ENCODE data around the gene ZNF491. TPM values are rescaled to one million over a fixed set of nuclear protein-coding genes. Genes with fewer than 3 reads are reported as not detected.
"Not testable (repeated sequence)": the region's sequence is repeated elsewhere in the genome, so short reads cannot be mapped to it uniquely, and the experiment has no call there.

ZNF491 gene
- total RNA-seq, 8 experiments from 2014 or later, result 0.87 to 8.6 (median 5.7) TPM

GRCh38 chr19:11821474-11822109 lies 23.3 kb downstream of the ZNF491 start:
- Histone ChIP-seq H3K4me3 (no peak overlapping the region), H3K27ac (no peak overlapping the region), H3K4me1 (replicated peaks in 1 of 2) (no peaks in the 10 kb centered on the region)
- in situ Hi-C loops (cut with MboI; ENCODE audit: low pct_unique_long_range_greater_than_20kb in 2 of 9, low sequenced_read_pairs in 9 of 9, unreplicated experiment in 9 of 9), result no loop called here
- peak in 5 of 8 experiments; percentile 54 to 98 (median 82) for ATAC-seq (replicated peaks in 6 of 8)
- 58 to 100% (median 100%) methylated on average over 1 to 2 of the region's 5 CpGs; no CpG with 5 or more reads in 4 of the 10 experiments for WGBS, 10 experiments

GRCh38 chr19:11828957-11829876 lies 30.9 kb downstream of the ZNF491 start:
- H3K27ac ChIP-seq; in situ Hi-C loops (cut with MboI; ENCODE audit: low pct_unique_long_range_greater_than_20kb in 2 of 9, low sequenced_read_pairs in 9 of 9, unreplicated experiment in 9 of 9); H3K4me3 ChIP-seq; ATAC-seq (replicated peaks in 6 of 8); H3K4me1 ChIP-seq (replicated peaks in 1 of 2): not testable (repeated sequence)
- WGBS, 10 experiments, result 86 to 100% (median 93%) methylated on average over 1 to 5 of the region's 7 CpGs; no CpG with 5 or more reads in 3 of the 10 experiments

- no peaks in the 10 kb centered on the region for H3K4me1 ChIP-seq (replicated peaks in 1 of 2)
- no peak overlapping the region for H3K4me3 ChIP-seq
- in situ Hi-C loops (cut with MboI; ENCODE audit: low pct_unique_long_range_greater_than_20kb in 2 of 9, low sequenced_read_pairs in 9 of 9, unreplicated experiment in 9 of 9), result no loop called here
- ATAC-seq (replicated peaks in 6 of 8), result no peak
- no peak overlapping the region for H3K27ac ChIP-seq
- 89 to 100% (median 92%) methylated on average over 1 to 7 of the region's 8 CpGs; no CpG with 5 or more reads in 1 of the 10 experiments for WGBS, 10 experiments
Observed at GRCh38 chr19:11832253-11832912, 34.1 kb downstream of the ZNF491 start.

GRCh38 chr19:11833541-11833940 lies 35.2 kb downstream of the ZNF491 start:
- no peak for ATAC-seq (replicated peaks in 6 of 8)
- in situ Hi-C loops (cut with MboI; ENCODE audit: low pct_unique_long_range_greater_than_20kb in 2 of 9, low sequenced_read_pairs in 9 of 9, unreplicated experiment in 9 of 9), result no loop called here
- 84 to 100% (median 100%) methylated on average over 1 to 2 of the region's 2 CpGs; no CpG with 5 or more reads in 5 of the 10 experiments for WGBS, 10 experiments

GRCh38 chr19:11835626-11836066 lies 37.3 kb downstream of the ZNF491 start:
- WGBS, 10 experiments, result 40 to 100% (median 89%) methylated on average over 1 to 2 of the region's 2 CpGs; no CpG with 5 or more reads in 4 of the 10 experiments
- H3K4me1 ChIP-seq (replicated peaks in 1 of 2); H3K27ac ChIP-seq; in situ Hi-C loops (cut with MboI; ENCODE audit: low pct_unique_long_range_greater_than_20kb in 2 of 9, low sequenced_read_pairs in 9 of 9, unreplicated experiment in 9 of 9); H3K4me3 ChIP-seq: not testable (repeated sequence)
- peak in 2 of 8 experiments; percentile 99 to 100 for ATAC-seq (replicated peaks in 6 of 8)

More at GRCh38 chr19:11833541-11833940, 35.2 kb downstream of the ZNF491 start:
- Histone ChIP-seq H3K27ac (no peak overlapping the region), H3K4me3 (no peak overlapping the region), H3K4me1 (replicated peaks in 1 of 2) (no peaks in the 10 kb centered on the region)

- Histone ChIP-seq H3K4me3 (no peak overlapping the region), H3K4me1 (replicated peaks in 1 of 2) (peaks cover 3 to 7% of the 10 kb centered on the region in 2 donors), H3K27ac (no peak overlapping the region)
- in situ Hi-C loops (cut with MboI; ENCODE audit: low pct_unique_long_range_greater_than_20kb in 2 of 9, low sequenced_read_pairs in 9 of 9, unreplicated experiment in 9 of 9), result no loop called here
- WGBS, 10 experiments, result 14 to 31% (median 30%) methylated on average over 1 to 2 of the region's 2 CpGs; no CpG with 5 or more reads in 7 of the 10 experiments
- peak in 5 of 8 experiments; percentile 11 to 53 (median 30) for ATAC-seq (replicated peaks in 6 of 8)
Observed at GRCh38 chr19:11843722-11844121, 45.4 kb downstream of the ZNF491 start.

- in situ Hi-C loops (cut with MboI; ENCODE audit: low pct_unique_long_range_greater_than_20kb in 2 of 9, low sequenced_read_pairs in 9 of 9, unreplicated experiment in 9 of 9); H3K4me3 ChIP-seq; H3K27ac ChIP-seq: not testable (repeated sequence)
- WGBS, 10 experiments, result 9 to 80% (median 47%) methylated on average over 1 to 4 of the region's 6 CpGs; no CpG with 5 or more reads in 7 of the 10 experiments
- peaks cover 7 to 11% of the 10 kb centered on the region in 2 donors for H3K4me1 ChIP-seq (replicated peaks in 1 of 2)
- ATAC-seq (replicated peaks in 6 of 8), result peak in 2 of 8 experiments; percentile 5 to 10
Observed at GRCh38 chr19:11847615-11848014, 49.3 kb downstream of the ZNF491 start.

- Histone ChIP-seq H3K27ac (peak overlapping the region; percentile 2 to 39), H3K4me1 (replicated peaks in 1 of 2) (peaks cover 7 to 11% of the 10 kb centered on the region in 2 donors), H3K4me3 (peak overlapping the region; percentile 50 to 79 (median 71))
- 46 to 100% (median 60%) methylated on average over 1 to 11 of the region's 11 CpGs; no CpG with 5 or more reads in 5 of the 10 experiments for WGBS, 10 experiments
- peak in 4 of 8 experiments; percentile 5 to 32 (median 29) for ATAC-seq (replicated peaks in 6 of 8)
- in situ Hi-C loops (cut with MboI; ENCODE audit: low pct_unique_long_range_greater_than_20kb in 2 of 9, low sequenced_read_pairs in 9 of 9, unreplicated experiment in 9 of 9), result no loop called here
Observed at GRCh38 chr19:11848200-11848593, 49.9 kb downstream of the ZNF491 start.

GRCh38 chr19:11848594-11849469 lies 50.5 kb downstream of the ZNF491 start, which contains the start of gene ZNF439:
TSS of gene ZNF439 (plus strand) at chr19:11848726. CDS start at chr19:11848868, 142 bp downstream.
- peak within 1 kb of the TSS; percentile 72 to 80 for H3K27ac ChIP-seq
- H3K4me3 ChIP-seq, result peak within 1 kb of the TSS; percentile 50 to 79 (median 71)
- H3K4me1 ChIP-seq (replicated peaks in 1 of 2), result peaks cover 7 to 11% of the 10 kb centered on the region in 2 donors
- WGBS, 10 experiments, result 0 to 50% (median 5%) methylated on average over 1 to 23 of the region's 59 CpGs; no CpG with 5 or more reads in 1 of the 10 experiments
- in situ Hi-C loops (cut with MboI; ENCODE audit: low pct_unique_long_range_greater_than_20kb in 2 of 9, low sequenced_read_pairs in 9 of 9, unreplicated experiment in 9 of 9), result no loop called here
- peak; percentile 96 to 99 (median 99) for ATAC-seq (replicated peaks in 6 of 8)

GRCh38 chr19:11850289-11850688 lies 52.0 kb downstream of the ZNF491 start:
- ATAC-seq (replicated peaks in 6 of 8); H3K27ac ChIP-seq; in situ Hi-C loops (cut with MboI; ENCODE audit: low pct_unique_long_range_greater_than_20kb in 2 of 9, low sequenced_read_pairs in 9 of 9, unreplicated experiment in 9 of 9): not testable (repeated sequence)
- H3K4me1 ChIP-seq (replicated peaks in 1 of 2), result peaks cover 7 to 11% of the 10 kb centered on the region in 2 donors
- peak overlapping the region in 1 of 5 donors; percentile 71 for H3K4me3 ChIP-seq
- 57 to 100% (median 89%) methylated on average over 1 to 4 of the region's 4 CpGs; no CpG with 5 or more reads in 3 of the 10 experiments for WGBS, 10 experiments

GRCh38 chr19:11853358-11853757 lies 55.0 kb downstream of the ZNF491 start:
- 25 to 80% (median 67%) methylated on average over 2 to 3 of the region's 3 CpGs; no CpG with 5 or more reads in 6 of the 10 experiments for WGBS, 10 experiments
- Histone ChIP-seq H3K4me1 (replicated peaks in 1 of 2) (peaks cover 4 to 5% of the 10 kb centered on the region in 2 donors), H3K27ac (no peak overlapping the region), H3K4me3 (no peak overlapping the region)
- no peak for ATAC-seq (replicated peaks in 6 of 8)
- in situ Hi-C loops (cut with MboI; ENCODE audit: low pct_unique_long_range_greater_than_20kb in 2 of 9, low sequenced_read_pairs in 9 of 9, unreplicated experiment in 9 of 9), result no loop called here
